GM23338 (cell line): ENCODE results near the gene PKP2. TPM values are rescaled to one million over a fixed set of nuclear protein-coding genes. Genes with fewer than 3 reads are reported as not detected.

ENCODE experiments used
- ATAC-seq: fragments of 200-7000 bp; cut with Tn5 transposase; 3 replicates; pipeline ENCODE4 v1.9.1; 2020
- DNase-seq: peaks from one replicate; pipeline ENCODE4 v3.0.0-alpha.2; 2015; ENCODE audit warnings: low spot score
- H2AFZ ChIP-seq: fragments of 200-600 bp; sonication (generic); 2 replicates; pipeline ENCODE4 v1.8.0; 2016; ENCODE audit warnings: antibody characterized with exemption, mild to moderate bottlenecking, moderate library complexity
- H3F3A ChIP-seq: fragments of 200-600 bp; sonication (generic); replicated peaks from 2 replicates; pipeline ENCODE4 v1.8.0; 2017; ENCODE audit warnings: antibody characterized with exemption, mixed run types, low read depth
- H3K27ac ChIP-seq: fragments of 200-600 bp; sonication (generic); 2 replicates; pipeline ENCODE4 v1.6.1; 2016; ENCODE audit warnings: low read depth
- H3K27me3 ChIP-seq: fragments of 200-600 bp; sonication (generic); 2 replicates; pipeline ENCODE4 v1.8.0; 2016; ENCODE audit warnings: mild to moderate bottlenecking, mixed run types, moderate library complexity; ENCODE audit not compliant: insufficient read depth
- H3K36me3 ChIP-seq: fragments of 200-600 bp; sonication (generic); 2 replicates; pipeline ENCODE4 v1.8.0; 2016; ENCODE audit warnings: mild to moderate bottlenecking; ENCODE audit not compliant: insufficient read depth
- H3K4me1 ChIP-seq: fragments of 200-600 bp; sonication (generic); 2 replicates; pipeline ENCODE4 v1.8.0; 2016; ENCODE audit warnings: mild to moderate bottlenecking, moderate library complexity; ENCODE audit not compliant: insufficient read depth
- H3K4me2 ChIP-seq: fragments of 200-600 bp; sonication (generic); 2 replicates; pipeline ENCODE4 v1.7.1; 2017; ENCODE audit warnings: mixed run types
- H3K4me3 ChIP-seq: fragments of 200-600 bp; sonication (generic); 2 replicates; pipeline ENCODE4 v1.6.1; 2016; ENCODE audit warnings: mixed run types
- H3K79me2 ChIP-seq: fragments of 200-600 bp; sonication (generic); replicated peaks from 2 replicates; pipeline ENCODE4 v1.8.0; 2017; ENCODE audit warnings: mild to moderate bottlenecking; ENCODE audit not compliant: insufficient read depth
- H3K9me2 ChIP-seq: fragments of 200-600 bp; sonication (generic); 2 replicates; pipeline ENCODE4 v1.8.0; 2017; ENCODE audit not compliant: insufficient read depth
- H4K20me1 ChIP-seq: fragments of 200-600 bp; sonication (generic); replicated peaks from 2 replicates; pipeline ENCODE4 v1.8.0; 2017; ENCODE audit warnings: mild to moderate bottlenecking; ENCODE audit not compliant: insufficient read depth
- H3K27ac Mint-ChIP-seq: 2 replicates; pipeline ENCODE4 v1.8.0; 2020; ENCODE audit warnings: inconsistent platforms, mild to moderate bottlenecking, moderate library complexity, mixed read lengths
- H3K27me3 Mint-ChIP-seq: 3 replicates; pipeline ENCODE4 v1.8.0; 2022; ENCODE audit warnings: low read depth, mild to moderate bottlenecking, moderate library complexity, mixed read lengths, inconsistent platforms; ENCODE audit not compliant: insufficient read depth, poor library complexity
- H3K36me3 Mint-ChIP-seq: 3 replicates; pipeline ENCODE4 v1.8.0; 2021; ENCODE audit warnings: low read depth, mild to moderate bottlenecking, inconsistent platforms, moderate library complexity, mixed read lengths
- H3K4me1 Mint-ChIP-seq: 3 replicates; pipeline ENCODE4 v1.8.0; 2020; ENCODE audit warnings: mild to moderate bottlenecking, inconsistent platforms, mixed read lengths
- H3K4me3 Mint-ChIP-seq: 3 replicates; pipeline ENCODE4 v1.8.0; 2021; ENCODE audit warnings: moderate library complexity, mild to moderate bottlenecking, inconsistent platforms, mixed read lengths
- H3K9me3 Mint-ChIP-seq: 3 replicates; pipeline ENCODE4 v1.8.0; 2020; ENCODE audit warnings: moderate library complexity, mild to moderate bottlenecking, inconsistent platforms, mixed read lengths
- CREB1 ChIP-seq: fragments of 250-450 bp; sonication (Bioruptor Pico); IDR thresholded peaks from 2 replicates; pipeline ENCODE4 v1.5.0; 2020; ENCODE audit warnings: low read depth, mild to moderate bottlenecking, moderate library complexity
- EZH2 ChIP-seq: fragments of 200-600 bp; sonication (generic); IDR thresholded peaks from one replicate; pipeline ENCODE4 v1.8.0; 2017; ENCODE audit warnings: antibody characterized with exemption, mild to moderate bottlenecking, low read depth; ENCODE audit not compliant: unreplicated experiment
- EZH2phosphoT487 ChIP-seq: fragments of 200-600 bp; sonication (generic); IDR thresholded peaks from one replicate; pipeline ENCODE4 v1.8.1; 2018; ENCODE audit warnings: antibody characterized with exemption; ENCODE audit not compliant: unreplicated experiment
- JUNB ChIP-seq: IDR thresholded peaks from one replicate; pipeline ENCODE4 v1.6.1; 2016; ENCODE audit warnings: antibody characterized with exemption; ENCODE audit not compliant: unreplicated experiment
- NANOG ChIP-seq: IDR thresholded peaks from 2 replicates; pipeline ENCODE4 v1.6.1; 2016; ENCODE audit warnings: antibody characterized with exemption, borderline replicate concordance
- POLR2AphosphoS5 ChIP-seq: IDR thresholded peaks from 2 replicates; pipeline ENCODE4 v1.6.1; 2016; ENCODE audit warnings: antibody characterized with exemption, low read depth
- STAT1 ChIP-seq: IDR thresholded peaks from one replicate; pipeline ENCODE4 v1.6.1; 2016; ENCODE audit warnings: antibody characterized with exemption; ENCODE audit not compliant: unreplicated experiment
- ZNF114 ChIP-seq: fragments of 250-450 bp; sonication (Bioruptor Pico); IDR thresholded peaks from 2 replicates; pipeline ENCODE4 v1.5.0; 2020; ENCODE audit warnings: mild to moderate bottlenecking, moderate library complexity
- ZNF331 ChIP-seq: fragments of 250-450 bp; sonication (Bioruptor Pico); IDR thresholded peaks from 2 replicates; pipeline ENCODE4 v1.5.0; 2020; ENCODE audit warnings: low read depth, mild to moderate bottlenecking, moderate library complexity
- ZNF462 ChIP-seq: fragments of 250-450 bp; sonication (Bioruptor Pico); IDR thresholded peaks from 2 replicates; pipeline ENCODE4 v1.5.0; 2020; ENCODE audit warnings: mild to moderate bottlenecking, moderate library complexity
- polyA plus RNA-seq: library from polyadenylated mRNA; unstranded; fragments of >200 nt; fragmentation: Nextera tagmentation; extraction: Ambion mirVana; gene quantifications from 2 replicates; pipeline ENCODE4 v1.2.1, GENCODE V29; 2016
- total RNA-seq: library from RNA; depleted of rRNA; stranded (reverse); fragments of >200 nt; shearing (Covaris generic); gene quantifications from 2 replicates; pipeline ENCODE4 v1.2.3, GENCODE V29; 2014
- TF ChIP-seq, protein P1 (sequence below), 2 experiments: fragments of 200-600 bp in 1 of 2; sonication (generic) in 1 of 2; conservative IDR thresholded peaks; 2 replicates each; pipeline versions ENCODE4 v1.5.1 to v1.6.1; 2016 to 2017; ENCODE audit warnings: antibody characterized with exemption in 2 of 2, low read depth in 2 of 2, mild to moderate bottlenecking in 2 of 2, moderate library complexity in 1 of 2
- TF ChIP-seq, protein P2 (sequence below): IDR thresholded peaks from one replicate; pipeline ENCODE4 v1.6.1; 2018; ENCODE audit warnings: antibody characterized with exemption; ENCODE audit not compliant: unreplicated experiment
- TF ChIP-seq, protein P3 (sequence below): IDR thresholded peaks from 2 replicates; pipeline ENCODE4 v1.6.1; 2016; ENCODE audit warnings: antibody characterized with exemption

PKP2 gene
- total and polyA plus RNA-seq, 2 experiments from 2014 or later, result 24.6 to 47.6 TPM

DNA sequence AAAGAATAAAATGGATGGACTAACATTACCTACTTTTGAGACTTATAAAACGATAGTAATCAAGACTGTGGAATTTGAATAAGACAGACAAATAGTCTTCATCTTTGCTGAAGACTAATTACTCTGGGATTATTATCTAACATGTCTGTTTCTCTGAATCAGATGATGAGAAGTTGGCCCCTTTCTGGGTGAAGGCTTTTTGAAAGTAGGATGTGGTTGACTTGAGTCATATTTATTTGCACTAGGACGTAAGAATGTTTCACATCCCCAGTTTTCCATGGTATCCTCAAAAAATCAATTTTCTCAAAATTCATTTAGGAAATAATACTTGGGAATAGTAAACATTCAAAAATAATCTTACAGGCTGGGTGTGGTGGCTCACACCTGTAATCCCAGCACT is 31.8 kb downstream of the PKP2 start:
- Mint-ChIP-seq H3K9me3 (no peaks in the 10 kb centered on the region), H3K4me1 (no peaks in the 10 kb centered on the region), H3K27ac (no peak overlapping the region), H3K4me3 (no peak overlapping the region), H3K36me3 (peaks cover 11% of the 10 kb centered on the region), H3K27me3 (no peaks in the 10 kb centered on the region)
- H3K4me1 ChIP-seq, result no peaks in the 10 kb centered on the region
- H3K27ac ChIP-seq, result no peak overlapping the region
- no peak overlapping the region for H3K4me2 ChIP-seq
- no peak overlapping the region for H3K4me3 ChIP-seq
- H3K79me2 ChIP-seq, result peaks cover 31% of the 10 kb centered on the region
- ATAC-seq (no peak), DNase-seq (no peak)
- no peaks in the 10 kb centered on the region for H3K27me3 ChIP-seq
- H2AFZ ChIP-seq, result no peak overlapping the region
- no peaks in the 10 kb centered on the region for H3F3A ChIP-seq
- H4K20me1 ChIP-seq, result no peaks in the 10 kb centered on the region
- TF ChIP-seq EZH2, result no peak
- no peak for TF ChIP-seq EZH2phosphoT487
- TF ChIP-seq ZNF462 (CRISPR knock-in tag), result no peak
- TF ChIP-seq, protein P1, sequence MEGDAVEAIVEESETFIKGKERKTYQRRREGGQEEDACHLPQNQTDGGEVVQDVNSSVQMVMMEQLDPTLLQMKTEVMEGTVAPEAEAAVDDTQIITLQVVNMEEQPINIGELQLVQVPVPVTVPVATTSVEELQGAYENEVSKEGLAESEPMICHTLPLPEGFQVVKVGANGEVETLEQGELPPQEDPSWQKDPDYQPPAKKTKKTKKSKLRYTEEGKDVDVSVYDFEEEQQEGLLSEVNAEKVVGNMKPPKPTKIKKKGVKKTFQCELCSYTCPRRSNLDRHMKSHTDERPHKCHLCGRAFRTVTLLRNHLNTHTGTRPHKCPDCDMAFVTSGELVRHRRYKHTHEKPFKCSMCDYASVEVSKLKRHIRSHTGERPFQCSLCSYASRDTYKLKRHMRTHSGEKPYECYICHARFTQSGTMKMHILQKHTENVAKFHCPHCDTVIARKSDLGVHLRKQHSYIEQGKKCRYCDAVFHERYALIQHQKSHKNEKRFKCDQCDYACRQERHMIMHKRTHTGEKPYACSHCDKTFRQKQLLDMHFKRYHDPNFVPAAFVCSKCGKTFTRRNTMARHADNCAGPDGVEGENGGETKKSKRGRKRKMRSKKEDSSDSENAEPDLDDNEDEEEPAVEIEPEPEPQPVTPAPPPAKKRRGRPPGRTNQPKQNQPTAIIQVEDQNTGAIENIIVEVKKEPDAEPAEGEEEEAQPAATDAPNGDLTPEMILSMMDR (conservative IDR thresholded peaks at IDR 0.05; ENCODE audit: low read depth in 2 of 2), result no peak
- TF ChIP-seq NANOG, result no peak
- TF ChIP-seq, protein P2, sequence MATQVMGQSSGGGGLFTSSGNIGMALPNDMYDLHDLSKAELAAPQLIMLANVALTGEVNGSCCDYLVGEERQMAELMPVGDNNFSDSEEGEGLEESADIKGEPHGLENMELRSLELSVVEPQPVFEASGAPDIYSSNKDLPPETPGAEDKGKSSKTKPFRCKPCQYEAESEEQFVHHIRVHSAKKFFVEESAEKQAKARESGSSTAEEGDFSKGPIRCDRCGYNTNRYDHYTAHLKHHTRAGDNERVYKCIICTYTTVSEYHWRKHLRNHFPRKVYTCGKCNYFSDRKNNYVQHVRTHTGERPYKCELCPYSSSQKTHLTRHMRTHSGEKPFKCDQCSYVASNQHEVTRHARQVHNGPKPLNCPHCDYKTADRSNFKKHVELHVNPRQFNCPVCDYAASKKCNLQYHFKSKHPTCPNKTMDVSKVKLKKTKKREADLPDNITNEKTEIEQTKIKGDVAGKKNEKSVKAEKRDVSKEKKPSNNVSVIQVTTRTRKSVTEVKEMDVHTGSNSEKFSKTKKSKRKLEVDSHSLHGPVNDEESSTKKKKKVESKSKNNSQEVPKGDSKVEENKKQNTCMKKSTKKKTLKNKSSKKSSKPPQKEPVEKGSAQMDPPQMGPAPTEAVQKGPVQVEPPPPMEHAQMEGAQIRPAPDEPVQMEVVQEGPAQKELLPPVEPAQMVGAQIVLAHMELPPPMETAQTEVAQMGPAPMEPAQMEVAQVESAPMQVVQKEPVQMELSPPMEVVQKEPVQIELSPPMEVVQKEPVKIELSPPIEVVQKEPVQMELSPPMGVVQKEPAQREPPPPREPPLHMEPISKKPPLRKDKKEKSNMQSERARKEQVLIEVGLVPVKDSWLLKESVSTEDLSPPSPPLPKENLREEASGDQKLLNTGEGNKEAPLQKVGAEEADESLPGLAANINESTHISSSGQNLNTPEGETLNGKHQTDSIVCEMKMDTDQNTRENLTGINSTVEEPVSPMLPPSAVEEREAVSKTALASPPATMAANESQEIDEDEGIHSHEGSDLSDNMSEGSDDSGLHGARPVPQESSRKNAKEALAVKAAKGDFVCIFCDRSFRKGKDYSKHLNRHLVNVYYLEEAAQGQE, result no peak
- TF ChIP-seq CREB1, result no peak
- TF ChIP-seq POLR2AphosphoS5, result no peak
- TF ChIP-seq JUNB, result no peak
- no peak for TF ChIP-seq STAT1
- TF ChIP-seq ZNF331, result no peak
- no peak for TF ChIP-seq ZNF114 (CRISPR knock-in tag)
- TF ChIP-seq, protein P3, sequence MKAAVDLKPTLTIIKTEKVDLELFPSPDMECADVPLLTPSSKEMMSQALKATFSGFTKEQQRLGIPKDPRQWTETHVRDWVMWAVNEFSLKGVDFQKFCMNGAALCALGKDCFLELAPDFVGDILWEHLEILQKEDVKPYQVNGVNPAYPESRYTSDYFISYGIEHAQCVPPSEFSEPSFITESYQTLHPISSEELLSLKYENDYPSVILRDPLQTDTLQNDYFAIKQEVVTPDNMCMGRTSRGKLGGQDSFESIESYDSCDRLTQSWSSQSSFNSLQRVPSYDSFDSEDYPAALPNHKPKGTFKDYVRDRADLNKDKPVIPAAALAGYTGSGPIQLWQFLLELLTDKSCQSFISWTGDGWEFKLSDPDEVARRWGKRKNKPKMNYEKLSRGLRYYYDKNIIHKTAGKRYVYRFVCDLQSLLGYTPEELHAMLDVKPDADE, result no peak
- no peaks in the 10 kb centered on the region for H3K9me2 ChIP-seq
- H3K36me3 ChIP-seq, result peaks cover 9% of the 10 kb centered on the region; the same call in 1 of the 2 replicates
